Bronchial epithelial cell (primary cell): ENCODE results near the gene RGN. TPM values are rescaled to one million over a fixed set of nuclear protein-coding genes. Genes with fewer than 3 reads are reported as not detected.

Experiments used
- DNase-seq: peaks from one replicate; pipeline ENCODE4 v3.0.0-alpha.2; 2010; ENCODE audit warnings: low read depth
- FAIRE-seq: peaks from 2 replicates; lab custom pipeline; 2011; peaks lifted over from hg19 to GRCh38; lab: Jason Lieb, UNC
- H3K27me3 ChIP-seq: 2 replicates; pipeline ENCODE4 v1.5.1; 2011; ENCODE audit warnings: low read length; ENCODE audit not compliant: control insufficient read depth, insufficient read depth
- H3K36me3 ChIP-seq: 2 replicates; pipeline ENCODE4 v1.5.1; 2011; ENCODE audit warnings: low read length; ENCODE audit not compliant: control insufficient read depth, insufficient read depth
- H3K4me3 ChIP-seq: 2 replicates; pipeline ENCODE4 v1.5.1; 2011; ENCODE audit warnings: mild to moderate bottlenecking, low read depth, low read length, control low read depth
- CTCF ChIP-seq: IDR thresholded peaks from 2 replicates; pipeline ENCODE4 v1.5.1; 2011; ENCODE audit warnings: mild to moderate bottlenecking, moderate library complexity, low read length, control low read depth, inconsistent platforms; ENCODE audit not compliant: insufficient read depth, severe bottlenecking
- total RNA-seq: library from RNA; depleted of rRNA; stranded (reverse); fragments of >200 nt; gene quantifications from 2 replicates; pipeline ENCODE4 v1.2.1, GENCODE V29; 2014

RGN gene
- total RNA-seq, 1 donor from 2014 or later = not detected

GRCh38 chrX:47061238-47061919 lies 16.9 kb upstream of the RGN start:
- FAIRE-seq (no peak), DNase-seq (no peak)
- no peaks in the 10 kb centered on the region for H3K27me3 ChIP-seq
- no peak overlapping the region for H3K4me3 ChIP-seq
- no peaks in the 10 kb centered on the region for H3K36me3 ChIP-seq
- TF ChIP-seq CTCF = no peak

DNA sequence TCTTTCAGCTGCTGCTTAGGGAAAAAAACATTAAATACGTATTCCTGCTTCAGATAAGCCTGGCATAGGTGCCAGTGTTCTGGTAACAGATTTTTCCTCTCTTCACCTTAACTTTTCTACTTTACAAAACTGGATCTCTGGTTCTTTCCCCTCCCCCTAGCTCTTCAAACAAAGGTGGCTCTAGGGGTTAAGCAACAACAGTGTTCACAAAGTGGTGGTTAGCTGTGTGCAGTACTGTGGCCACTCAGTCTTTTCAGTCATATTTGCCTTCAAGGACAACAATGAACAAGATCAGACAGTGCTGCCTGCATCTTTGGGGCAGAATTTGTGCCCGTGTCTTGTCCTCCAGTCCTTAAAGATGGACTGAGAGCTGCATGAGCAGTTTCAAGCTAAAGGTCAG lies 15.1 kb upstream of the RGN start:
- TF ChIP-seq CTCF = no peak
- FAIRE-seq (no peak), DNase-seq (no peak)
- no peak overlapping the region for H3K4me3 ChIP-seq
- H3K36me3 ChIP-seq = no peaks in the 10 kb centered on the region
- no peaks in the 10 kb centered on the region for H3K27me3 ChIP-seq

- H3K4me3 ChIP-seq = no peak overlapping the region
- no peak for TF ChIP-seq CTCF
- no peaks in the 10 kb centered on the region for H3K27me3 ChIP-seq
- H3K36me3 ChIP-seq = no peaks in the 10 kb centered on the region
- DNase-seq (no peak), FAIRE-seq (no peak)
These were observed 10.0 kb upstream of the RGN start for GRCh38 chrX:47068214-47068613.

GRCh38 chrX:47068720-47069119 lies 9.5 kb upstream of the RGN start:
- no peaks in the 10 kb centered on the region for H3K27me3 ChIP-seq

GRCh38 chrX:47080215-47080914 lies 2.1 kb downstream of the RGN start:
- no peak for TF ChIP-seq CTCF
- Histone ChIP-seq H3K27me3 (no peaks in the 10 kb centered on the region), H3K4me3 (no peak overlapping the region), H3K36me3 (no peaks in the 10 kb centered on the region)
- no peak for DNase-seq
- no peak for FAIRE-seq

More at GRCh38 chrX:47068720-47069119, 9.5 kb upstream of the RGN start:
- DNase-seq (no peak), FAIRE-seq (no peak)
- Histone ChIP-seq H3K4me3 (no peak overlapping the region), H3K36me3 (no peaks in the 10 kb centered on the region)
- TF ChIP-seq CTCF = no peak
